Mucosa of descending colon (tissue), 3 donors: ENCODE results near the gene PEX14. TPM values are rescaled to one million over a fixed set of nuclear protein-coding genes. Genes with fewer than 3 reads are reported as not detected.
A peak's percentile ranks its signal among the peaks of the same experiment; 100 is the strongest.

ENCODE experiments used
- ATAC-seq: fragments of 200-7000 bp; cut with Tn5 transposase; one replicate; pipeline ENCODE4 v1.9.1; 2020; ENCODE audit warnings: mild to moderate bottlenecking, moderate library complexity
- DNase-seq, 3 donors: peaks; one replicate each; pipeline ENCODE4 v3.0.0-alpha.2; 2020
- H3K36me3 ChIP-seq: fragments of 200-600 bp; one replicate; pipeline ENCODE4 v1.8.0; 2021; ENCODE audit warnings: low read depth, mild to moderate bottlenecking
- H3K4me1 ChIP-seq: fragments of 200-600 bp; one replicate; pipeline ENCODE4 v1.8.0; 2021; ENCODE audit warnings: low read depth, mild to moderate bottlenecking
- H3K4me3 ChIP-seq: fragments of 200-600 bp; one replicate; pipeline ENCODE4 v1.8.0; 2021; ENCODE audit warnings: mild to moderate bottlenecking
- H3K9me3 ChIP-seq: fragments of 200-600 bp; one replicate; pipeline ENCODE4 v1.8.0; 2021; ENCODE audit warnings: mild to moderate bottlenecking
- intact Hi-C, 2 donors: fragments of 100-400 bp; cut with DNase I in 1 of 2; cut with micrococcal nuclease in 1 of 2; formaldehyde crosslinking; loops; one replicate each; pipeline versions ENCODE4 v1.11.0 to v1.11.1; 2022; cut with DNase I, micrococcal nuclease
- total RNA-seq, 3 donors: library from RNA; stranded (reverse); fragmentation: NEBNext Ultra II Directional in 2 of 3; extraction: Animal tissue kit (Norgen Biotek cat#: 25700) in 2 of 3; gene quantifications; one replicate each; pipeline versions ENCODE4 v1.2.1 to v1.2.4, GENCODE V29; 2021 to 2023
- TF ChIP-seq, protein P1 (sequence below): fragments of 200-600 bp; IDR thresholded peaks from one replicate; pipeline ENCODE4 v1.8.0; 2022; ENCODE audit warnings: antibody characterized with exemption, mild to moderate bottlenecking
- donor health status: DM: no; HTN: no; CAD: no; lungs with moderate emphysema.
- donor health status: DM: no; HTN: no; CAD: no.
- donor health status: DM: no; HTN: yes; CAD: no.

Gene PEX14
- total RNA-seq, 3 donors from 2014 or later: 18.9 to 23.8 (median 21.3) TPM

DNA sequence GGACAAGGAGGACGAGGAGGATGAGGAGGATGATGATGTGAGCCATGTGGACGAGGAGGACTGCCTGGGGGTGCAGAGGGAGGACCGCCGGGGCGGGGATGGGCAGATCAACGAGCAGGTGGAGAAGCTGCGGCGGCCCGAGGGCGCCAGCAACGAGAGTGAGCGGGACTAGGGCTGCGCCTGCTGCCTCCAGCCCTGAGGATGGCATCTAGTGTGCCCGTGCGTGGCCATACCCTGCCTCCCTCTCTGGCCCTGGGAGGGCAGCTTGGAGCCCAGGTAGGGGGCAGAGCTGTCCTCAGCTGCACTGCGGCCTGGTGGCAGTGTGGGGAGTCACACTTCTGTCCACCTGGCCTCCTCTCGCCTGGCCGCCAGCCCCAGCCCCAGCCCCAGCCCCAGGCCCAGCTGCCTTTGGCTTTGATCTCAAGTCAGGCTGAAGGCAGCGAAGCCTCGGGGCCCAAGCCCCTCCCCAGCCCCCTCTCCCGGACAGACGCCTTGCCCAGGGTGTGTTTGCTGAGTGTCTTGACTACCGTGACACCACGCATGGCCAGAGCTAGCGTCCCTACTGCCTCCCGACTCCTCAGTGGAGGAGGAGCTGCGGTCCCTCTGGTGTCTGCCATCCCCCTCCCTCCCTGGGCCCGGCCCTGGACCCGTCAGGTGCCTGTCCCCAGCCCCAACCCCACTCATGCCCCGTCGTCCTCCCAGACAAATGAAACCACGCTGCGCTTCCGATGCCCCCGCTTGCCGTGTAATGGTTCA is 155.2 kb downstream of the PEX14 start:
- Histone ChIP-seq H3K36me3 (no peaks in the 10 kb centered on the region), H3K4me1 (no peaks in the 10 kb centered on the region), H3K9me3 (no peaks in the 10 kb centered on the region), H3K4me3 (no peak overlapping the region)
- DNase-seq (no peak), ATAC-seq (no peak)
- intact Hi-C loops: no loop called here
- TF ChIP-seq, protein P1, sequence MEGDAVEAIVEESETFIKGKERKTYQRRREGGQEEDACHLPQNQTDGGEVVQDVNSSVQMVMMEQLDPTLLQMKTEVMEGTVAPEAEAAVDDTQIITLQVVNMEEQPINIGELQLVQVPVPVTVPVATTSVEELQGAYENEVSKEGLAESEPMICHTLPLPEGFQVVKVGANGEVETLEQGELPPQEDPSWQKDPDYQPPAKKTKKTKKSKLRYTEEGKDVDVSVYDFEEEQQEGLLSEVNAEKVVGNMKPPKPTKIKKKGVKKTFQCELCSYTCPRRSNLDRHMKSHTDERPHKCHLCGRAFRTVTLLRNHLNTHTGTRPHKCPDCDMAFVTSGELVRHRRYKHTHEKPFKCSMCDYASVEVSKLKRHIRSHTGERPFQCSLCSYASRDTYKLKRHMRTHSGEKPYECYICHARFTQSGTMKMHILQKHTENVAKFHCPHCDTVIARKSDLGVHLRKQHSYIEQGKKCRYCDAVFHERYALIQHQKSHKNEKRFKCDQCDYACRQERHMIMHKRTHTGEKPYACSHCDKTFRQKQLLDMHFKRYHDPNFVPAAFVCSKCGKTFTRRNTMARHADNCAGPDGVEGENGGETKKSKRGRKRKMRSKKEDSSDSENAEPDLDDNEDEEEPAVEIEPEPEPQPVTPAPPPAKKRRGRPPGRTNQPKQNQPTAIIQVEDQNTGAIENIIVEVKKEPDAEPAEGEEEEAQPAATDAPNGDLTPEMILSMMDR: no peak

DNA sequence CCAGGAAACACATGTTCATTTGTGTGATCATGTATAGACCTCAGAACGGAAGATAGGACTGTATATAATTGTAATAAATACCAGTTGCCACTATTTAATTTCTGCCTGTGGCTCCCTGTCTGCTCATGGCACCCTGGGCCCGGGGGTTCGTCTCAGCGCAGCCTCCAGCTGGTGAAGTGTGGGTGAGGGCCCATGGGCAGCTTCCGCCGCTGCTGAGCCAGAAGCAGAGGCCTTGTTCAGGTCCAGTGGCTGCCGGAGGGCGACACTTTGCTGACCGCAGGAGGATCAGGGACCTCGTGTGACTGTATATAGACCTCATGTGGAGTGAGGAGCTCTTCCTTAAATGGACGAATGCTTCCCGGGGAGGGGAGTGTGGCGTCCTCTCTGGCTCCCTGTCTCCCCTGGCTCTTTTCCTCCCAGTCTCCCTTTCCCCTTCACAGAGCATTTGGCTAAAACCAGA is 155.9 kb downstream of the PEX14 start:
- H3K9me3 ChIP-seq: no peaks in the 10 kb centered on the region
- H3K4me1 ChIP-seq: no peaks in the 10 kb centered on the region
- H3K4me3 ChIP-seq: no peak overlapping the region
- TF ChIP-seq, protein P1: no peak
- no peak for ATAC-seq
- H3K36me3 ChIP-seq: no peaks in the 10 kb centered on the region
- no peak for DNase-seq
- intact Hi-C loops: no loop called here

DNA sequence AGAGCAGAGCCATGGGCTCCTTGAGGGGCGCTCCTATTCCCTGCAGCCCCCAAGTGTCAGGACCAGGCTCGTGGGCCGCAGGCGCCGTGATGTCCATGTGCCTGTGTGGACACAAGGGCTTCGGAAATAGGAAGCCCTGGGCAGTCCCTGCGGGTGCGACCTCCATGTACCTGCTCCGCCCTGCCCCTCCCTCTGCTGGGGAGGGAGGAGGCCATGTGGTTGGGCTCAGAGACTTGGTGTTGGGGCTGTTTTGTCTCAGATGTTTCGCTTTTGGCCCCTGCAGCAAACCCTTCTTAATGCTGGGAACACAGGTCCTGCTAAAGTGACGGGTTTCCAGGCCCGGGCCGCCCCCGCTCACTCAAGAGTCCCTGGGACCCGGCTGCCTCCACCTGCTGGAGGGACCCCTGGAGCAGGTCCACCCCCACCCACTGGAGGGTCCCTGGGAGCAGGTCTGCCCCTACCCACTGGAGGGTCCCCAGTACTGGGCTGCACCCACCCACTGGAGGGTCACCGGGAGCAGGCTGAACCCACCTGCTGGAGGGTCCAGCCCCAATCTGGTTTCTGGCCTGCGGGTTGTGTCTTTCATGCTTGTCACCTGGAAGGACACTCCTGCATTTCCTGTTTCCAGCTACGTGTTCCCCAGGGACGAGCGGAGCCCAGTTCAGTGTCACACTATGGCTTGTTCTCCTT is 156.5 kb downstream of the PEX14 start:
- Histone ChIP-seq H3K9me3 (no peaks in the 10 kb centered on the region), H3K4me1 (no peaks in the 10 kb centered on the region), H3K4me3 (no peak overlapping the region), H3K36me3 (no peaks in the 10 kb centered on the region)
- intact Hi-C loops: no loop called here
- ATAC-seq: no peak
- DNase-seq: no peak
- TF ChIP-seq, protein P1: no peak

DNA sequence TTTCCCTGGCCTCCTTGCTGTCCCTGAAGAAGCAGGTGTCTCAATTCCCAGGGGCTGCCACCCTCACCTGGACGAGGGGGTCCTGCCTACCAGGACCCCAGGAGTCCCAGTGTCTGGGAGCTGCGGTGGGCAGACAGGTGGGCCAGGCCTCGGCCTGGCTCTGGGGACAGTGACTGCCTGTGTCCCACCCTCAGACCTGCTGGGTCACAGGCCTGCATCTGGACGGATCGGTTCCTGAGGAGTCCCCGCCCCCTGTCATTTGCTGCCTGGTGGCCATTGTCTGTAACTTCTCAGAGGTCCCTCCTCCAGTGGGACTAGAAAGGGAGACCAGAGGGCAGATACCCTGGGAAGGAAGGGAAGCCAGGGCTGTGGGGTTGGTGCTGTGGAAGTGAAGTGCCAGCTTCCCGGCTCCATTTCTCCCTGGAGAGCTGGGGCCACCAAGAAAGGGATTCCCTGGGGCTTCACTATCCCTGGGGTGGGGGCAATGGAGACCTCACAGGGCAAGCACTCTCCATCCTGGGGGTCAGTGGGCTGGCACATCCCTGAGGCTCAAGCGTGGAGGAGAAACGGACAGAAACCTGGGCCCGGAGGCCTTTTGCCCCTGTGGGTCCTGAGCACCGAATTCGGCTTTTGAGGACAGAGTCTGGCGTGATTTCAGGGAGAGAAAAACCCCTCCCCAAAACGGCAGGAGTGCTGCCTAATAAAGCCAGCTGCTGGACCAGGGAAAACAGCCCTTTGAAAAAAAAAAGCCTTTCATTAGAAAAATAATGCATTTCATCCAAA is 157.3 kb downstream of the PEX14 start:
- Histone ChIP-seq H3K4me3 (no peak overlapping the region), H3K36me3 (no peaks in the 10 kb centered on the region), H3K9me3 (no peaks in the 10 kb centered on the region), H3K4me1 (no peaks in the 10 kb centered on the region)
- DNase-seq (peak in 1 of 3 donors; percentile 32), ATAC-seq (no peak)
- intact Hi-C loops: no loop called here
- TF ChIP-seq, protein P1: no peak

DNA sequence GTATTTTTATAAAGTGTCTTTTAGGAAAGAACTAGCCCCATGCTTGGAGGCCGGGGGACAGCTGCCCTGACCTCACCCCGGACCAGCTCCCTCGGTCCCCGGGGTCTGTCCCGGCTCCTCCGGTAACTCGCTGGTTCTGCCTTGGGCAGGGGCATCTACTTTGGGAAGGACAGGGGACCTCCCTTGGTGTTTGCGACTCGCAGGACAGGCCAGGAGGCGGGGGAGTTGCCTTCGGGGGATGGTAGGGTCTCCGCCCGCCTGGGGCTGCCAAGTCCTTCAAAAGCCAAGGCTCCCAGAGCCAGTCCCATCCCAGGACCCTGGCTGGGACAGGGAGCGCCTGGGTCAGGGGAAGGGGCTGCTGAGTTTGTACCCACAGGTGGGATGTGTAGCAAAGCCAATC is 157.9 kb downstream of the PEX14 start:
- TF ChIP-seq, protein P1: no peak
- H3K36me3 ChIP-seq: no peaks in the 10 kb centered on the region
- ATAC-seq (no peak), DNase-seq (peak in 1 of 3 donors; percentile 51)
- H3K9me3 ChIP-seq: no peaks in the 10 kb centered on the region
- no peak overlapping the region for H3K4me3 ChIP-seq
- no peaks in the 10 kb centered on the region for H3K4me1 ChIP-seq
- intact Hi-C loops: no loop called here
